Keratinocyte (primary cell): ENCODE measurements around the gene SPATA16.
"Not testable (repeated sequence)": the region's sequence is repeated elsewhere in the genome, so short reads cannot be mapped to it uniquely, and the experiment has no call there.

Experiments used
- EZH2 ChIP-seq: IDR thresholded peaks from one replicate; pipeline ENCODE4 v1.6.1; 2012; ENCODE audit warnings: inconsistent platforms, mild to moderate bottlenecking, low read length, moderate library complexity
- TF ChIP-seq, protein P1 (sequence below), 3 experiments: IDR thresholded peaks in 1 of 3; conservative IDR thresholded peaks in 1 of 3; optimal IDR thresholded peaks in 1 of 3; 2 replicates in 2 of 3; 3 replicates in 1 of 3; pipeline versions ENCODE3 to v1.5.1; 2011; ENCODE audit warnings: low read length in 3 of 3, mild to moderate bottlenecking in 3 of 3, moderate library complexity in 2 of 3, control low read depth in 1 of 3, inconsistent platforms in 1 of 3; ENCODE audit not compliant: insufficient read depth in 2 of 3; ENCODE audit errors: extremely low read depth in 1 of 3

DNA sequence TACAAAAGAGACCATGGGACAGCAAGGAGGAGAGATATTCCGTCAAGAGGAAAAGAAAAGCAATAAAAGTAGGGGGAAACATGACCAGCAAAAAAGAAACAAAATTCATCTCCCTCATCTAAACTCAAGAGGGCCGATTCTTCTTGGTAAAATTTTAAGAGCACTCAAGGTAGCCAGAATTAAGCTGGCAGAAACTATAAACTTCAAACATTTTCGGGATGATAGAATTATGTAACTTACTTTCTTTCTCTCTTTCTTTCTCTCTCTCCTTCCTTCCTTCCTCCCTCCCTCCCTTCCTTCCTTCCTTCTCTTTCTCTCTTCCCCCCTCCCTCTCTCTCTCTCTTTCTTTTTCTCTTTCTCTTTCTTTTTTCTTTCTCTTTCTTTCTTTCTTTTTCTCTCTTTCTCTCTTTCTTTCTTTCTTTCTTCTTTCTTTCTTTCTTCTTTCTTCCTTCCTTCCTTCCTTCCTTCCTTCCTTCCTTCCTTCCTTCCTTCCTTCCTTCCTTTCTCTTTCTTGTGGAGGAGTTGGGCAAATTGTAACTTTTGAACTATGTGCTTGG, 180.3 kb downstream of the SPATA16 start:
- TF ChIP-seq, protein P1, sequence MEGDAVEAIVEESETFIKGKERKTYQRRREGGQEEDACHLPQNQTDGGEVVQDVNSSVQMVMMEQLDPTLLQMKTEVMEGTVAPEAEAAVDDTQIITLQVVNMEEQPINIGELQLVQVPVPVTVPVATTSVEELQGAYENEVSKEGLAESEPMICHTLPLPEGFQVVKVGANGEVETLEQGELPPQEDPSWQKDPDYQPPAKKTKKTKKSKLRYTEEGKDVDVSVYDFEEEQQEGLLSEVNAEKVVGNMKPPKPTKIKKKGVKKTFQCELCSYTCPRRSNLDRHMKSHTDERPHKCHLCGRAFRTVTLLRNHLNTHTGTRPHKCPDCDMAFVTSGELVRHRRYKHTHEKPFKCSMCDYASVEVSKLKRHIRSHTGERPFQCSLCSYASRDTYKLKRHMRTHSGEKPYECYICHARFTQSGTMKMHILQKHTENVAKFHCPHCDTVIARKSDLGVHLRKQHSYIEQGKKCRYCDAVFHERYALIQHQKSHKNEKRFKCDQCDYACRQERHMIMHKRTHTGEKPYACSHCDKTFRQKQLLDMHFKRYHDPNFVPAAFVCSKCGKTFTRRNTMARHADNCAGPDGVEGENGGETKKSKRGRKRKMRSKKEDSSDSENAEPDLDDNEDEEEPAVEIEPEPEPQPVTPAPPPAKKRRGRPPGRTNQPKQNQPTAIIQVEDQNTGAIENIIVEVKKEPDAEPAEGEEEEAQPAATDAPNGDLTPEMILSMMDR (optimal IDR thresholded peaks at IDR 0.05 in 1 of 3, IDR thresholded peaks at IDR 0.05 in 1 of 3, conservative IDR thresholded peaks at IDR 0.05 in 1 of 3; ENCODE audit: extremely low read depth in 1 of 3, insufficient read depth in 2 of 3, low read length in 3 of 3) = not testable (repeated sequence)
- not testable (repeated sequence) for TF ChIP-seq EZH2
